ENCODE measurements around the gene MAFB.

MAFB gene

DNA sequence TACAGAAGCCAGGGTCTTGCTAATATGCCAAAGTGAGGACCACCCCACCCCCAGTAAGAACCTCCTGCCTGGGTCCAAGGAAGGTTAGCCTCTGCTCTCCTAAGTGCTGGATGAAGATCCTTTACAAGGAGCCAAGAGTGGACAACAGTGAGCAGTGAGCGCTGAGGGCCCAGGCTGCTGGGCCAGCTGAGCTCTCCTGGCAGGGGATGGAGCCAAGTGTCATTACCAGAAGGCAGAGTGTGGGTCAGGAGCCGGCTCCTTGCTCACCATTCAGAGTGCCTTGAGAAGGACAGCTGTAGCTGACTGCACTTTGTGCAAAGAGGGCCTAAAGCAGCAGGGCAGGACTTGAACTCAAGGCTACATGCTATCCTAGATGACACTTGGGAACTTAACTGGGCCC is 16.9 kb downstream of the MAFB start:
- TF ChIP-seq CTCF (IDR thresholded peaks at IDR 0.05; ENCODE audit: insufficient read depth, low read length, poor library complexity, severe bottlenecking) (no peak), EZH2phosphoT487 (conservative IDR thresholded peaks at IDR 0.05; ENCODE audit: low read length) (no peak)

DNA sequence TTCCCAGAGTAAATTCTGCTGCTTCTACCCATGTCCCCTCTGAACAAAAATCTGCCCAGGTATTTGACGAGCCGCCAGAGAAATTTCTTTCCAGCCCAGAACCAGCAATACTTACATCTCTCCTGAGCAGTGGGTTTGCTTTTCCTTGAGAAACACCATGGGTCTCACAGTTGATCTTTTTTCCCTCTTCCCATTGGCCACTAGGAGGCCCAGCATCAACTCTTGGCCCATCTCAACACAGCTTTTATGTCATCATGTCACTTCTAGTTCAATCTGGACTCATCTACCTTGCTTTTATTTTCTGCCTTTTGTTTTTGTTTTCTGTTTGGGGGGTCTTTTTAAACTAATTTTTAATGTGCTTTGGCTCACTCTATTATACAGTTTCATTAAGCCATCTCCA is 18.8 kb downstream of the MAFB start:
- H3K27ac ChIP-seq (ENCODE audit: low read depth, low read length): no peak overlapping the region
- TF ChIP-seq CTCF (IDR thresholded peaks at IDR 0.05; ENCODE audit: insufficient read depth, low read length, poor library complexity, severe bottlenecking): no peak
- TF ChIP-seq EZH2phosphoT487 (conservative IDR thresholded peaks at IDR 0.05; ENCODE audit: low read length): no peak
- H3K36me3 ChIP-seq (ENCODE audit: low read length): no peaks in the 10 kb centered on the region
- H4K20me1 ChIP-seq (ENCODE audit: low read depth, low read length): no peaks in the 10 kb centered on the region
- H3K9me2 ChIP-seq (replicated peaks; ENCODE audit: insufficient read depth, low read length): no peaks in the 10 kb centered on the region
- no peak overlapping the region for H3K9ac ChIP-seq (ENCODE audit: low read length)
- no peak overlapping the region for H2AFZ ChIP-seq (ENCODE audit: low read depth, low read length, severe bottlenecking)
- no peaks in the 10 kb centered on the region for H3K79me2 ChIP-seq (ENCODE audit: insufficient read depth, low read length)
- no peaks in the 10 kb centered on the region for H3F3A ChIP-seq (ENCODE audit: insufficient read depth)
- H3K4me2 ChIP-seq (ENCODE audit: low read depth, low read length, poor library complexity, severe bottlenecking): no peak overlapping the region
- H3K4me3 ChIP-seq (ENCODE audit: insufficient read depth, low read length, poor library complexity, severe bottlenecking): no peak overlapping the region
- H3K27me3 ChIP-seq (ENCODE audit: low read length): no peaks in the 10 kb centered on the region
- H3K9me3 ChIP-seq (ENCODE audit: insufficient read depth, low read length): no peaks in the 10 kb centered on the region

More for the DNA sequence above, 16.9 kb downstream of the MAFB start:
- Histone ChIP-seq H3K9me2 (replicated peaks; ENCODE audit: insufficient read depth, low read length) (no peaks in the 10 kb centered on the region), H3K27me3 (ENCODE audit: low read length) (no peaks in the 10 kb centered on the region), H4K20me1 (ENCODE audit: low read depth, low read length) (no peaks in the 10 kb centered on the region), H3F3A (ENCODE audit: insufficient read depth) (no peaks in the 10 kb centered on the region), H3K4me2 (ENCODE audit: low read depth, low read length, poor library complexity, severe bottlenecking) (no peak overlapping the region), H3K27ac (ENCODE audit: low read depth, low read length) (no peak overlapping the region), H3K79me2 (ENCODE audit: insufficient read depth, low read length) (no peaks in the 10 kb centered on the region), H3K4me3 (ENCODE audit: insufficient read depth, low read length, poor library complexity, severe bottlenecking) (no peak overlapping the region), H2AFZ (ENCODE audit: low read depth, low read length, severe bottlenecking) (no peak overlapping the region), H3K9ac (ENCODE audit: low read length) (no peak overlapping the region), H3K9me3 (ENCODE audit: insufficient read depth, low read length) (no peaks in the 10 kb centered on the region), H3K36me3 (ENCODE audit: low read length) (no peaks in the 10 kb centered on the region)

DNA sequence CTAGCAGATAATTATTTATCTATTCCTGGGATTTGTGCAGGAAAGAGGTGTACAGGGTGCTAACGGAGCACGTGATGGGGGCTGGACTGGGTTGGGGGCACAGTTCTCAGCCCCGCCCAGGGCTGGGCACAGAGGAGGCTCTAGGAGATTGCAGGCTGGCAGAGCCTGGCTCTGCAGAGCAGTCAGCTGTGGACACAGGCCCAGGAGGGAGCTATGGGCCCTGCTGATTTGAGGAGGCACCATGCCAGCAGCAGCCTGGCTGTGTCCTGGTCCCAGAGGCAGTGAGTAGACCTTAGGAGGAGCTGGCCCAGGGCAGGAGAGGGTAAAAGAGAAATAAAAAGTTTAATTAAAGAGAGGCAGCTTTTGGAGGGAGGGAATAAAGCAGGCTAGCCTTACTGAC is 19.3 kb downstream of the MAFB start:
- TF ChIP-seq CTCF (IDR thresholded peaks at IDR 0.05; ENCODE audit: insufficient read depth, low read length, poor library complexity, severe bottlenecking) (no peak), EZH2phosphoT487 (conservative IDR thresholded peaks at IDR 0.05; ENCODE audit: low read length) (no peak)
- Histone ChIP-seq H3F3A (ENCODE audit: insufficient read depth) (no peaks in the 10 kb centered on the region), H3K4me3 (ENCODE audit: insufficient read depth, low read length, poor library complexity, severe bottlenecking) (no peak overlapping the region), H3K27me3 (ENCODE audit: low read length) (no peaks in the 10 kb centered on the region), H3K27ac (ENCODE audit: low read depth, low read length) (no peak overlapping the region), H2AFZ (ENCODE audit: low read depth, low read length, severe bottlenecking) (no peak overlapping the region), H3K9me2 (replicated peaks; ENCODE audit: insufficient read depth, low read length) (no peaks in the 10 kb centered on the region), H3K79me2 (ENCODE audit: insufficient read depth, low read length) (no peaks in the 10 kb centered on the region), H3K4me2 (ENCODE audit: low read depth, low read length, poor library complexity, severe bottlenecking) (no peak overlapping the region), H3K9ac (ENCODE audit: low read length) (no peak overlapping the region), H3K36me3 (ENCODE audit: low read length) (no peaks in the 10 kb centered on the region), H4K20me1 (ENCODE audit: low read depth, low read length) (no peaks in the 10 kb centered on the region), H3K9me3 (ENCODE audit: insufficient read depth, low read length) (no peaks in the 10 kb centered on the region)
